Erythroblast (primary cell): ENCODE results near the gene SLC44A1.
"Not testable (repeated sequence)": the region's sequence is repeated elsewhere in the genome, so short reads cannot be mapped to it uniquely, and the experiment has no call there.

Experiments
- GATA1 ChIP-seq: IDR thresholded peaks from 2 replicates; pipeline ENCODE4 v1.6.1; 2011; ENCODE audit warnings: low read depth, mild to moderate bottlenecking, control low read depth, low read length, moderate library complexity
- POLR2A ChIP-seq: IDR thresholded peaks from 2 replicates; pipeline ENCODE4 v1.6.1; 2011; ENCODE audit warnings: mild to moderate bottlenecking, low read length

GRCh38 chr9:105256569-105256968 lies 12.1 kb downstream of the SLC44A1 start:
- TF ChIP-seq POLR2A, GATA1: not testable (repeated sequence)
